HG03442 (cell line): Measurements from ENCODE around the gene AKNAD1.

ENCODE experiments used
- ATAC-seq: cut with Tn5 transposase; IDR thresholded peaks from one replicate; pipeline ENCODE4 v1.9.1; 2021; ENCODE audit warnings: mild to moderate bottlenecking, moderate library complexity; ENCODE audit not compliant: unreplicated experiment

The AKNAD1 gene

GRCh38 chr1:108863984-108864383, 7.1 kb upstream of the AKNAD1 start:
- ATAC-seq = no peak

- no peak for ATAC-seq
These were observed 6.0 kb upstream of the AKNAD1 start for GRCh38 chr1:108862698-108863477.

GRCh38 chr1:108862017-108862610, 5.2 kb upstream of the AKNAD1 start:
- ATAC-seq = no peak

GRCh38 chr1:108861566-108861965, 4.7 kb upstream of the AKNAD1 start:
- no peak for ATAC-seq

GRCh38 chr1:108860190-108860907, 3.5 kb upstream of the AKNAD1 start:
- no peak for ATAC-seq

GRCh38 chr1:108858230-108858950, 1.5 kb upstream of the AKNAD1 start:
- ATAC-seq = no peak

- ATAC-seq = no peak
These were observed 2.5 kb downstream of the AKNAD1 start for GRCh38 chr1:108854221-108855019.

- ATAC-seq = no peak
These were observed 4.5 kb downstream of the AKNAD1 start for GRCh38 chr1:108852221-108852975.

GRCh38 chr1:108851567-108851966, 5.3 kb downstream of the AKNAD1 start:
- no peak for ATAC-seq

GRCh38 chr1:108850929-108851328, 6.0 kb downstream of the AKNAD1 start:
- ATAC-seq = no peak

GRCh38 chr1:108848806-108849205, 8.1 kb downstream of the AKNAD1 start:
- ATAC-seq = no peak

- ATAC-seq = no peak
These were observed 9.4 kb downstream of the AKNAD1 start for GRCh38 chr1:108847494-108847893.

- ATAC-seq = no peak
These were observed 10.9 kb downstream of the AKNAD1 start for GRCh38 chr1:108845991-108846390.

- no peak for ATAC-seq
These were observed 11.4 kb downstream of the AKNAD1 start for GRCh38 chr1:108845446-108845845.

- no peak for ATAC-seq
These were observed 13.3 kb downstream of the AKNAD1 start for GRCh38 chr1:108843390-108844137.

- no peak for ATAC-seq
These were observed 14.2 kb downstream of the AKNAD1 start for GRCh38 chr1:108842525-108843181.

GRCh38 chr1:108841703-108842102, 15.2 kb downstream of the AKNAD1 start:
- ATAC-seq = no peak

GRCh38 chr1:108832929-108833328, 24.0 kb downstream of the AKNAD1 start:
- no peak for ATAC-seq

- ATAC-seq = no peak
These were observed 25.7 kb downstream of the AKNAD1 start for GRCh38 chr1:108831225-108831624.
